Lung (tissue), 12 donors: ENCODE measurements around the gene OR10G3. TPM values are rescaled to one million over a fixed set of nuclear protein-coding genes. Genes with fewer than 3 reads are reported as not detected.

Experiments used
- ATAC-seq: fragments of 200-7000 bp; cut with Tn5 transposase; one replicate; pipeline ENCODE4 v1.9.1; 2020; ENCODE audit warnings: moderate number of reproducible peaks; ENCODE audit not compliant: insufficient read depth, low FRiP score
- DNase-seq, 3 donors: peaks; one replicate each; pipeline ENCODE4 v3.0.0-alpha.2; 2013 to 2017
- H3K27ac ChIP-seq, 2 donors: one replicate each; pipeline ENCODE4 v1.5.1; 2013; ENCODE audit warnings: mild to moderate bottlenecking in 2 of 2, moderate library complexity in 2 of 2, control low read depth in 1 of 2, inconsistent platforms in 1 of 2, low read depth in 1 of 2, low read length in 1 of 2
- H3K27me3 ChIP-seq, 3 donors: one replicate each; pipeline ENCODE4 v1.5.1; 2013; ENCODE audit warnings: low read length in 2 of 3; ENCODE audit not compliant: control insufficient read depth in 3 of 3, insufficient read depth in 3 of 3
- H3K36me3 ChIP-seq, 4 donors: one replicate each; pipeline ENCODE4 v1.5.1; 2013; ENCODE audit warnings: low read length in 4 of 4, mild to moderate bottlenecking in 1 of 4, moderate library complexity in 1 of 4; ENCODE audit not compliant: control insufficient read depth in 4 of 4, insufficient read depth in 4 of 4
- H3K4me1 ChIP-seq, 5 donors: one replicate each; pipeline ENCODE4 v1.5.1; 2013; ENCODE audit warnings: low read length in 5 of 5, mild to moderate bottlenecking in 2 of 5, moderate library complexity in 1 of 5; ENCODE audit not compliant: control insufficient read depth in 5 of 5, insufficient read depth in 5 of 5
- H3K4me3 ChIP-seq: one replicate; pipeline ENCODE4 v1.5.1; 2013; ENCODE audit warnings: mild to moderate bottlenecking, control low read depth, moderate library complexity
- H3K9ac ChIP-seq, 2 donors: one replicate each; pipeline ENCODE4 v1.5.1; 2013; ENCODE audit warnings: low read length in 2 of 2, control low read depth in 1 of 2; ENCODE audit not compliant: insufficient read depth in 1 of 2
- H3K9me3 ChIP-seq, 4 donors: one replicate each; pipeline ENCODE4 v1.5.1; 2013; ENCODE audit warnings: low read length in 3 of 4, mild to moderate bottlenecking in 1 of 4, moderate library complexity in 1 of 4; ENCODE audit not compliant: control insufficient read depth in 4 of 4, insufficient read depth in 3 of 4
- WGBS, 2 donors: extraction: QIAGEN DNeasy Blood & Tissue Kit; methylation state at CpG; one replicate each; pipeline ENCODE4 v1.1.7; 2013; 5-methylcytosine and 5-hydroxymethylcytosine counted together
- polyA plus RNA-seq, 2 donors: library from polyadenylated mRNA; stranded (reverse); fragments of 200-250 nt; gene quantifications; one replicate each; pipeline ENCODE4 v1.2.1, GENCODE V29; 2013
- total RNA-seq, 2 donors: library from RNA; depleted of rRNA in 1 of 2; stranded (reverse); fragments of >200 nt in 1 of 2; gene quantifications; one replicate each; pipeline ENCODE4 v1.2.1, GENCODE V29; 2014 to 2021
- TF ChIP-seq, protein P1 (sequence below): IDR thresholded peaks from 2 replicates; pipeline ENCODE4 v1.5.1; 2012; ENCODE audit warnings: mild to moderate bottlenecking; ENCODE audit errors: control extremely low read depth, extremely low read depth
- donor health status: control.
- donor health status: control.
- donor health status: Bipolar disorder and iron deficiency.
- donor health status: healthy.
- donor health status: DM: yes; HTN: yes; CAD: no.

The OR10G3 gene
- total and polyA plus RNA-seq, 4 donors, result not detected

DNA sequence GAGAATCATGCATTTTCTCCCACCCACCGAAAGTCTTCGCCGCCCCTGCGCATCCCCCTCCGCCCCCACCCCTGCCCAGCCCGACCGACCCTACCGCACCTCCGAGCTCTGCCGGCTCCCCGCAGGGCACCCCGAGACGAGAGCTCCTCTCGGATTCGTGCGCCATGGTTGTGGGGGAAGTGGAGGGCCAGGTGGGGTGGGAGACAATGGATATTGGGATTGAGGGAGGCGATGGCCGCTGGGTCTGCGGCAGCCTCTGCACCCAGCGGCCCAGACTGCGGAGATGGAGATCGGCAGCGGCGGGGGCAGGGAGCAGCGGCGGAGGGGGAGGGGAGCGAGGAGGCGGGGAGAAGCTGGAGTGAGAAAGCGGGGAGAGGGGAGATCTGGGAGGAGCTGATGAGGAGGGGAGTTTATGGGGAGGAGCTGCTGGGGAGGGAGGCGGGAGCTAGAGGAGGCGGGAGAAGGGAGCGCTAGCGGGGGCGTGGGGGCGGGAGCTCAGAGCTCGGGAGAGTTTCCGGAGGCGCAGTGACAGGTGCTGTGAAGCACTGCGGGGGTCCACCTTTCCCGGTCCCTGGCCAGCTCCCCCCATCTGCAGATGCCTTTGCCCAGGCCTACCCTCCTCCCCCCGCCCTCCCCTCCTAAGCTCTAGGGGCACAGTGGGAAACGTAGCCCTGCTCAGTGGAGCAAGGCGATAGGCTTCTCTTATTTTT lies 53.8 kb downstream of the OR10G3 start, which contains the start of gene SALL2:
SALL2 (minus strand) TSS at position 385 of the 710 bp plus-strand sequence; CDS start at position 166, 219 bp downstream.
- H3K27me3 ChIP-seq, result peaks cover 0 to 3% (median 2%) of the 10 kb centered on the region in 3 donors
- TF ChIP-seq, protein P1, sequence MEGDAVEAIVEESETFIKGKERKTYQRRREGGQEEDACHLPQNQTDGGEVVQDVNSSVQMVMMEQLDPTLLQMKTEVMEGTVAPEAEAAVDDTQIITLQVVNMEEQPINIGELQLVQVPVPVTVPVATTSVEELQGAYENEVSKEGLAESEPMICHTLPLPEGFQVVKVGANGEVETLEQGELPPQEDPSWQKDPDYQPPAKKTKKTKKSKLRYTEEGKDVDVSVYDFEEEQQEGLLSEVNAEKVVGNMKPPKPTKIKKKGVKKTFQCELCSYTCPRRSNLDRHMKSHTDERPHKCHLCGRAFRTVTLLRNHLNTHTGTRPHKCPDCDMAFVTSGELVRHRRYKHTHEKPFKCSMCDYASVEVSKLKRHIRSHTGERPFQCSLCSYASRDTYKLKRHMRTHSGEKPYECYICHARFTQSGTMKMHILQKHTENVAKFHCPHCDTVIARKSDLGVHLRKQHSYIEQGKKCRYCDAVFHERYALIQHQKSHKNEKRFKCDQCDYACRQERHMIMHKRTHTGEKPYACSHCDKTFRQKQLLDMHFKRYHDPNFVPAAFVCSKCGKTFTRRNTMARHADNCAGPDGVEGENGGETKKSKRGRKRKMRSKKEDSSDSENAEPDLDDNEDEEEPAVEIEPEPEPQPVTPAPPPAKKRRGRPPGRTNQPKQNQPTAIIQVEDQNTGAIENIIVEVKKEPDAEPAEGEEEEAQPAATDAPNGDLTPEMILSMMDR, result no peak
- peak; percentile 85 for ATAC-seq
- WGBS, 2 donors, result 0 to 1% methylated on average over 39 to 43 of the region's 43 CpGs
- H3K4me3 ChIP-seq, result peak within 1 kb of the TSS; percentile 59
- peaks cover 0 to 12% (median 4%) of the 10 kb centered on the region in 5 donors for H3K4me1 ChIP-seq
- peak within 1 kb of the TSS in 1 of 2 donors; percentile 68 for H3K9ac ChIP-seq
- peaks cover 0 to 18% (median 3%) of the 10 kb centered on the region in 4 donors for H3K36me3 ChIP-seq
- no peaks in the 10 kb centered on the region for H3K9me3 ChIP-seq
- peak within 1 kb of the TSS in 1 of 2 donors; percentile 11 for H3K27ac ChIP-seq
- peak; percentile 93 to 95 (median 93) for DNase-seq

DNA sequence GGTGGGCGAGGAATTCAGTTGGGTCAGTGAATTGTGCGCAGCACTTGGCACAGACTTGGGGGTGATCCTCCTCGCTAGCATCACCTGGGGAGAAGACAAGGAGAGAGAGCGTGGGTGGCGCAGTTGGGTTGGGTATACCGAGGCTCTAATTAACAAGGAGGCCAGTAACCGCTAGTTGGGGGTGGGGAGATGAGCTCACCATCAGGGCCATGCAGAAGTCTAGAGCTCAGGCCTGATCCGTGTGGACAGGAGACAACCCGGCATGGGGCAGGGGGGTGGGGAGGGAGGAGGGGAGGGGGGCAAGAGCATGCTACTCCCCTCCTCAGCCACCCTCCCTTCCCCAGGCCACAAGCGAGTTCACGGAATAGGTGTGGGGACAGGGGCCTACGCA lies 54.3 kb downstream of the OR10G3 start:
- H3K9ac ChIP-seq, result peak overlapping the region in 1 of 2 donors; percentile 68
- ATAC-seq (no peak), DNase-seq (peak; percentile 44 to 59 (median 51))
- peaks cover 0 to 12% (median 4%) of the 10 kb centered on the region in 5 donors for H3K4me1 ChIP-seq
- no peaks in the 10 kb centered on the region for H3K9me3 ChIP-seq
- 56 to 58% methylated on average over 9 to 10 of the region's 12 CpGs for WGBS, 2 donors
- peaks cover 0 to 3% (median 2%) of the 10 kb centered on the region in 3 donors for H3K27me3 ChIP-seq
- no peak overlapping the region for H3K27ac ChIP-seq
- peak overlapping the region; percentile 59 for H3K4me3 ChIP-seq
- TF ChIP-seq, protein P1, result no peak
- peaks cover 0 to 18% (median 3%) of the 10 kb centered on the region in 4 donors for H3K36me3 ChIP-seq

DNA sequence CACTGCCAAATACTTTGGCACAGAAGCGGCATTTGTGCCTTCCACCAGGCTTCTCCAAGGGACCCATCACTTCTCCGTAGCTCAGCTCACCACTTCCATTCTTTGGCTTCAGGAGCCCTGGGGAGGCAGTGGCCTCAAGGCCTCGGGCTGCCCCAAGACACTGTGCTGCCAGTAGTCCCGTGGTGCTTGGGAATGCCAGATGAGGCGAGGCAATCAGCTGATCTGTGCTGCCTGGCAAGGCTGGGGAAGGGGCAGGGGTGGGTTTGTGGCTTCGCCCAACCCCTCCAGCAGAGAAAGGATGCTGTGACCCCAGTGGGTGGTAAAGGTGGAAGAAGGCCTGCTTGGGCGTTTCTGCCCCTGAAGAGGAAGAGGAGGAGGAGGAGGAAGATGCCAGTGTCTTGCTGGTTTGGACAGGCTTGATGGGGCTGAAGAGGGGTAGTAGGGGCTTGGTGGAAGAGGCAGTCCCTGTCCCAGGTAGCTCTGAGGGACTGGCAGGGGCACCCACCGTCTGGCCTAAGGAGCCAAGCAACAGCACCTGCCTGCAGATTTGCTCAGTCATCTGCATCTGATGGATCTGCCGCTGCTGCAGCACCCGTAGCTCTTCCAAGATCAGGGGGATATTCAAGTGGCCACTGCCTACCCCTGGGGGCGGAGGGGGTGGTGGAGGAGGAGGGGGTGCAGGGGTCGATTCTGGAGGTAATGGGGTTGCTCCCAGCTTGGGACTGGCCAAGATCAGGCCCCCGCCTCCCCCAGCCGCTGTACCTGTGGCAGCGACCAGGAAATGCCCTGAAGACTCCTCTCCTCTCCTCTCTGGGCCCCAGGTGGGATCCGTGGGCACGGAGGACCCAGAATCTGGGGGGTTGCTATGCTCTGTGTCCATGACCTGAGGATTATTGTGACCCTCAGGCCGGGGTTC lies 55.0 kb downstream of the OR10G3 start:
- no peaks in the 10 kb centered on the region for H3K9me3 ChIP-seq
- ATAC-seq, result no peak
- 91 to 93% methylated on average over 18 of the region's 18 CpGs for WGBS, 2 donors
- TF ChIP-seq, protein P1, result no peak
- H3K4me3 ChIP-seq, result no peak overlapping the region
- peak overlapping the region in 1 of 2 donors; percentile 68 for H3K9ac ChIP-seq
- DNase-seq, result no peak
- peaks cover 0 to 12% (median 4%) of the 10 kb centered on the region in 5 donors for H3K4me1 ChIP-seq
- H3K27ac ChIP-seq, result no peak overlapping the region
- H3K27me3 ChIP-seq, result peaks cover 0 to 3% (median 2%) of the 10 kb centered on the region in 3 donors
- H3K36me3 ChIP-seq, result peaks cover 0 to 18% (median 3%) of the 10 kb centered on the region in 4 donors
